ENCODE data around the gene PARD3B. TPM values are rescaled to one million over a fixed set of nuclear protein-coding genes. Genes with fewer than 3 reads are reported as not detected.
A peak's percentile ranks its signal among the peaks of the same experiment; 100 is the strongest.

Gene PARD3B
- total and polyA plus RNA-seq, 10 of the 15 experiments (the other 5 are each of a cell fraction or from before 2014, with no cell fraction given), result 0.01 to 0.54 (median 0.07) TPM; not detected in 7

DNA sequence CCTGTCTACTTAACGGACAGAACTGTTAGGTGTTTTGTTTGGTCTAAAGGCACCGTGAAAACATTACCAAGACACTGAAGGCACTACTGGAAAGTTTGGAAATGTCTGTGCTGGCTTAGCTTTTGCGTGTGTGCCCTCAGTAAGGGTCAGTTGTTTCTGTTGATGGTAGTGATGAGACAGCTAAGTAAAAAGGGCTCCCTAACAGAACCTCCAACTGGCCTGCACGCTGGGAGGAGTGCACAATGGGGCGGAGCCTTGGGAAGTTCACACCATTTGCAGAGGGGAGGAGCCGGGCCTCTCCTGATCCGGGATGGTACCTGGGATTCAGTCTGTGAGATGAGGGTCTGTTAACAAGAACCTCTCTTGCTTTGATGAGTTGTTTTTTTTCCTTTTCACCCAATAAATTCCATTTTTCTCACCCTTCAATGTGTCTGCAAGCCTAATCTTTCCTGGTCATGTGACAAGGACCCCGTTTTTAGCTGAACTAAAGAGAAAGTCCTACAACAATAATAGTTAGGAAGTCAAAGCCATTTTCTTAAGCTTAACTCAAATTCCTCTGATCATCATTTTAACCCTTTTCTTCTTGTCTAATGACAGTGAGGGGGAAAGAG is 368.7 kb downstream of the PARD3B start:
- Histone ChIP-seq H3K27ac (ENCODE audit: control insufficient read depth, insufficient read depth) (no peak overlapping the region), H3K27me3 (replicated peaks in 1 of 2; ENCODE audit: control insufficient read depth in 2 of 2, insufficient read depth in 2 of 2, low read length in 1 of 2) (no peaks in the 10 kb centered on the region), H3K9ac (ENCODE audit: control insufficient read depth, insufficient read depth, low read length) (no peak overlapping the region), H2AFZ (ENCODE audit: control insufficient read depth, low read depth, low read length) (no peak overlapping the region), H3K79me2 (ENCODE audit: control insufficient read depth, insufficient read depth, low read length) (no peaks in the 10 kb centered on the region), H3K36me3 (ENCODE audit: control insufficient read depth in 2 of 2, insufficient read depth in 2 of 2, low read length in 1 of 2) (no peaks in the 10 kb centered on the region), H3K4me2 (ENCODE audit: control insufficient read depth, insufficient read depth) (no peak overlapping the region), H3K9me3 (replicated peaks; ENCODE audit: control insufficient read depth, insufficient read depth, low read length) (no peaks in the 10 kb centered on the region), H4K20me1 (ENCODE audit: control insufficient read depth, insufficient read depth) (no peaks in the 10 kb centered on the region), H3K4me1 (ENCODE audit: control insufficient read depth, insufficient read depth, low read length) (no peaks in the 10 kb centered on the region), H3K4me3 (no peak overlapping the region)
- POLR2A ChIA-PET, result interaction anchor here (0.5 kb wide), 1 partner anchor 1306 kb away, joined by 3 read pairs; no protein-coding TSS in a partner anchor
- CTCF ChIA-PET, result no interaction called here
- intact Hi-C loops (cut with micrococcal nuclease; ENCODE audit: unreplicated experiment), result no loop called here
- ATAC-seq, result peak; percentile 36; the same call in 2 of the 3 replicates
- BruUV-seq (replicated peaks), result no TSS peak
- in situ Hi-C loops (cut with MboI), result no loop called here
- TF ChIP-seq TARDBP (IDR thresholded peaks at IDR 0.05; ENCODE audit: borderline replicate concordance) (no peak), SUPT20H (IDR thresholded peaks at IDR 0.05; ENCODE audit: borderline replicate concordance, control insufficient read depth, low read depth, low read length) (no peak), CREB1 (IDR thresholded peaks at IDR 0.05; ENCODE audit: low read depth) (no peak)
- FAIRE-seq, result no peak
- no peak for DNase-seq (ENCODE audit: low read depth, low spot score)
- RAD21 ChIA-PET (ENCODE audit: unreplicated experiment), result no interaction called here
- WGBS (ENCODE audit: insufficient coverage, insufficient replicate concordance, low lambda C conversion rate, missing lambda C conversion rate), result 24% methylated on average over 8 of the region's 8 CpGs
- SMC1A ChIA-PET (ENCODE audit: uncharacterized antibody, unreplicated experiment), result interaction anchor here (1.0 to 1.3 kb wide), 2 partner anchors 10 to 11 kb away, joined by 3 to 6 read pairs; no protein-coding TSS in a partner anchor

DNA sequence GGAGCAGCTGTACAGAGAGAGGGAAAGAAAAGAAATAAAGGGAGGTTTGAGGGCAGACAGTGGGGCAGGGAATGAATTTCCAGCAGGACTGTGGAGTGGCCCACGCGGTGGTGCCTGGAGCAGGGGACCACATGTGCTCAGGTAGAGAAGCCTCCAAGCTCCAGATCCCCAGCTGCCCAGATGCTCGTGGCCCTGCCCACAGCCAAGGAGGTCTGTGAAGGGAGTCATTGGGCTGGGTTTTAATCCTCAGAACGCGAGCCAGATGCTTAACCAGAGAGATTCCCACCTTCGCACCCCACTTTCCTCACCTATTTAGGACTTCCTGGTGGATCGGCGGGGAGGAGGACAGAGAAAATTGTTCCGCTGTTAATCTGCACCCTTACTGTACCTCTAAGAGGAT is 369.4 kb downstream of the PARD3B start:
- no peak overlapping the region for H3K27ac ChIP-seq (ENCODE audit: control insufficient read depth, insufficient read depth)
- in situ Hi-C loops (cut with MboI), result no loop called here
- 79% methylated on average over 9 of the region's 9 CpGs for WGBS (ENCODE audit: insufficient coverage, insufficient replicate concordance, low lambda C conversion rate, missing lambda C conversion rate)
- no peaks in the 10 kb centered on the region for H3K4me1 ChIP-seq (ENCODE audit: control insufficient read depth, insufficient read depth, low read length)
- intact Hi-C loops (cut with micrococcal nuclease; ENCODE audit: unreplicated experiment), result no loop called here
- no peaks in the 10 kb centered on the region for H3K27me3 ChIP-seq (replicated peaks in 1 of 2; ENCODE audit: control insufficient read depth in 2 of 2, insufficient read depth in 2 of 2, low read length in 1 of 2)
- no peak for DNase-seq (ENCODE audit: low read depth, low spot score)
- no peak overlapping the region for H2AFZ ChIP-seq (ENCODE audit: control insufficient read depth, low read depth, low read length)
- no TSS peak for BruUV-seq (replicated peaks)
- POLR2A ChIA-PET, result no interaction called here
- no peak overlapping the region for H3K9ac ChIP-seq (ENCODE audit: control insufficient read depth, insufficient read depth, low read length)
- no peak for ATAC-seq
- SMC1A ChIA-PET (ENCODE audit: uncharacterized antibody, unreplicated experiment), result interaction anchor here (1.0 kb wide), 1 partner anchor 12 kb away, joined by 3 read pairs; no protein-coding TSS in a partner anchor
- no peaks in the 10 kb centered on the region for H3K9me3 ChIP-seq (replicated peaks; ENCODE audit: control insufficient read depth, insufficient read depth, low read length)
- no peaks in the 10 kb centered on the region for H3K36me3 ChIP-seq (ENCODE audit: control insufficient read depth in 2 of 2, insufficient read depth in 2 of 2, low read length in 1 of 2)
- no peak for FAIRE-seq
- H4K20me1 ChIP-seq (ENCODE audit: control insufficient read depth, insufficient read depth), result no peaks in the 10 kb centered on the region
- H3K4me2 ChIP-seq (ENCODE audit: control insufficient read depth, insufficient read depth), result no peak overlapping the region
- H3K4me3 ChIP-seq, result no peak overlapping the region
- CTCF ChIA-PET, result no interaction called here
- H3K79me2 ChIP-seq (ENCODE audit: control insufficient read depth, insufficient read depth, low read length), result no peaks in the 10 kb centered on the region
- RAD21 ChIA-PET (ENCODE audit: unreplicated experiment), result no interaction called here
- no peak for TF ChIP-seq ZNF622 (IDR thresholded peaks at IDR 0.05)
- no peak for TF ChIP-seq HCFC1 (IDR thresholded peaks at IDR 0.05; ENCODE audit: low read length)
- TF ChIP-seq POLR2AphosphoS2 (IDR thresholded peaks at IDR 0.05; ENCODE audit: low read depth, low read length), result no peak
- TF ChIP-seq, protein P1, sequence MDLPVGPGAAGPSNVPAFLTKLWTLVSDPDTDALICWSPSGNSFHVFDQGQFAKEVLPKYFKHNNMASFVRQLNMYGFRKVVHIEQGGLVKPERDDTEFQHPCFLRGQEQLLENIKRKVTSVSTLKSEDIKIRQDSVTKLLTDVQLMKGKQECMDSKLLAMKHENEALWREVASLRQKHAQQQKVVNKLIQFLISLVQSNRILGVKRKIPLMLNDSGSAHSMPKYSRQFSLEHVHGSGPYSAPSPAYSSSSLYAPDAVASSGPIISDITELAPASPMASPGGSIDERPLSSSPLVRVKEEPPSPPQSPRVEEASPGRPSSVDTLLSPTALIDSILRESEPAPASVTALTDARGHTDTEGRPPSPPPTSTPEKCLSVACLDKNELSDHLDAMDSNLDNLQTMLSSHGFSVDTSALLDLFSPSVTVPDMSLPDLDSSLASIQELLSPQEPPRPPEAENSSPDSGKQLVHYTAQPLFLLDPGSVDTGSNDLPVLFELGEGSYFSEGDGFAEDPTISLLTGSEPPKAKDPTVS (IDR thresholded peaks at IDR 0.05; ENCODE audit: low read depth, low read length), result no peak
- TF ChIP-seq SUPT20H (IDR thresholded peaks at IDR 0.05; ENCODE audit: borderline replicate concordance, control insufficient read depth, low read depth, low read length), result no peak
- TF ChIP-seq TCF12 (IDR thresholded peaks at IDR 0.05; ENCODE audit: low read depth, low read length), result no peak
- TF ChIP-seq TBL1XR1 (IDR thresholded peaks at IDR 0.05; ENCODE audit: low read depth, low read length), result no peak
- TF ChIP-seq SREBF2 (IDR thresholded peaks at IDR 0.05; ENCODE audit: low read length), result no peak
- TF ChIP-seq, protein P2, sequence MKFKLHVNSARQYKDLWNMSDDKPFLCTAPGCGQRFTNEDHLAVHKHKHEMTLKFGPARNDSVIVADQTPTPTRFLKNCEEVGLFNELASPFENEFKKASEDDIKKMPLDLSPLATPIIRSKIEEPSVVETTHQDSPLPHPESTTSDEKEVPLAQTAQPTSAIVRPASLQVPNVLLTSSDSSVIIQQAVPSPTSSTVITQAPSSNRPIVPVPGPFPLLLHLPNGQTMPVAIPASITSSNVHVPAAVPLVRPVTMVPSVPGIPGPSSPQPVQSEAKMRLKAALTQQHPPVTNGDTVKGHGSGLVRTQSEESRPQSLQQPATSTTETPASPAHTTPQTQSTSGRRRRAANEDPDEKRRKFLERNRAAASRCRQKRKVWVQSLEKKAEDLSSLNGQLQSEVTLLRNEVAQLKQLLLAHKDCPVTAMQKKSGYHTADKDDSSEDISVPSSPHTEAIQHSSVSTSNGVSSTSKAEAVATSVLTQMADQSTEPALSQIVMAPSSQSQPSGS (IDR thresholded peaks at IDR 0.05; ENCODE audit: low read length), result no peak
- TF ChIP-seq, protein P3, sequence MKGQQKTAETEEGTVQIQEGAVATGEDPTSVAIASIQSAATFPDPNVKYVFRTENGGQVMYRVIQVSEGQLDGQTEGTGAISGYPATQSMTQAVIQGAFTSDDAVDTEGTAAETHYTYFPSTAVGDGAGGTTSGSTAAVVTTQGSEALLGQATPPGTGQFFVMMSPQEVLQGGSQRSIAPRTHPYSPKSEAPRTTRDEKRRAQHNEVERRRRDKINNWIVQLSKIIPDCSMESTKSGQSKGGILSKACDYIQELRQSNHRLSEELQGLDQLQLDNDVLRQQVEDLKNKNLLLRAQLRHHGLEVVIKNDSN (IDR thresholded peaks at IDR 0.05; ENCODE audit: borderline replicate concordance, extremely low read length, insufficient read depth, low read depth, low read length), result no peak
- no peak for TF ChIP-seq STAT3 (IDR thresholded peaks at IDR 0.05; ENCODE audit: low read depth, low read length)
- no peak for TF ChIP-seq ASH2L (IDR thresholded peaks at IDR 0.05; ENCODE audit: borderline replicate concordance, low read depth)
- no peak for TF ChIP-seq ZNF24 (IDR thresholded peaks at IDR 0.05)
